ENCODE data around the gene PRSS2. TPM values are rescaled to one million over a fixed set of nuclear protein-coding genes. Genes with fewer than 3 reads are reported as not detected.

PRSS2 gene
- total and polyA plus RNA-seq, 8 donors: 13.1 TPM; not detected in 7

DNA sequence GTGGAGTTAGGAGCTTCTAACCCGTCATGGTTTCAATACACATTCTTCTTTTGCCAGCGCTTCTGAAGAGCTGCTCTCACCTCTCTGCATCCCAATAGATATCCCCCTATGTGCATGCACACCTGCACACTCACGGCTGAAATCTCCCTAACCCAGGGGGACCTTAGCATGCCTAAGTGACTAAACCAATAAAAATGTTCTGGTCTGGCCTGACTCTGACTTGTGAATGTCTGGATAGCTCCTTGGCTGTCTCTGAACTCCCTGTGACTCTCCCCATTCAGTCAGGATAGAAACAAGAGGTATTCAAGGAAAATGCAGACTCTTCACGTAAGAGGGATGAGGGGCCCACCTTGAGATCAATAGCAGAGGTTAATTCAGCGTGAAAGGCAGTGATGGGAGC, 22.4 kb downstream of the PRSS2 start:
- ATAC-seq (no peak), DNase-seq (no peak)
- Histone ChIP-seq H3K9me3 (no peaks in the 10 kb centered on the region), H3K27me3 (peaks cover 26 to 51% of the 10 kb centered on the region in 2 donors), H3K27ac (no peak overlapping the region), H3K4me3 (no peak overlapping the region), H3K4me1 (peaks cover 6 to 17% of the 10 kb centered on the region in 2 donors), H3K36me3 (no peaks in the 10 kb centered on the region)
- intact Hi-C loops (cut with DNase I): no loop called here
- TF ChIP-seq, protein P1, sequence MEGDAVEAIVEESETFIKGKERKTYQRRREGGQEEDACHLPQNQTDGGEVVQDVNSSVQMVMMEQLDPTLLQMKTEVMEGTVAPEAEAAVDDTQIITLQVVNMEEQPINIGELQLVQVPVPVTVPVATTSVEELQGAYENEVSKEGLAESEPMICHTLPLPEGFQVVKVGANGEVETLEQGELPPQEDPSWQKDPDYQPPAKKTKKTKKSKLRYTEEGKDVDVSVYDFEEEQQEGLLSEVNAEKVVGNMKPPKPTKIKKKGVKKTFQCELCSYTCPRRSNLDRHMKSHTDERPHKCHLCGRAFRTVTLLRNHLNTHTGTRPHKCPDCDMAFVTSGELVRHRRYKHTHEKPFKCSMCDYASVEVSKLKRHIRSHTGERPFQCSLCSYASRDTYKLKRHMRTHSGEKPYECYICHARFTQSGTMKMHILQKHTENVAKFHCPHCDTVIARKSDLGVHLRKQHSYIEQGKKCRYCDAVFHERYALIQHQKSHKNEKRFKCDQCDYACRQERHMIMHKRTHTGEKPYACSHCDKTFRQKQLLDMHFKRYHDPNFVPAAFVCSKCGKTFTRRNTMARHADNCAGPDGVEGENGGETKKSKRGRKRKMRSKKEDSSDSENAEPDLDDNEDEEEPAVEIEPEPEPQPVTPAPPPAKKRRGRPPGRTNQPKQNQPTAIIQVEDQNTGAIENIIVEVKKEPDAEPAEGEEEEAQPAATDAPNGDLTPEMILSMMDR (IDR thresholded peaks at IDR 0.05): no peak

DNA sequence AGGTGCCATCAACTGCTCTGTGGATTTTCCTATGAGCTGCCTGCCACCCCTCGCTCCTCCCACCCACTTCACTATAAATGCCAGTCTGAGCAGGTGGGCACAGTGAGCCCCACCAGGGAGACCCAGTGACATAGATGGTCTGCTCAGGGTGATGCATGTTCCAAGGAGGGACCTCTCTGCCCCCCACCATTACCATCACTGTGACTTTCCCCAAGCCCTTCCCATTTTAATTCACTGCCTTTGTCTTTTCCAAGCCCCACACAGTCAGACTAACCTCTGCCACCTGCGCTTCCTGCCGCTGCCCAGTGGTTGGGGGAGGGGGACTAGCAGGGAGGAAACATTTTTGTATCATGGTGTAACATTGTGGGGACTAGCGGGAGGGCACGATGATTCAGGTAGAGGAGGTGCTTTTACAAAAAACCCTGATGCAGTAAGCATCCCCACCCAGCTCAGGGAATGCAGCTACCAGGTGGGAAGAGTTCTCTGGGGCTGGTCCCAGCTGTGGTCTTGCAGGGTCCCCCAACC, 24.6 kb downstream of the PRSS2 start:
- Histone ChIP-seq H3K9me3 (no peaks in the 10 kb centered on the region), H3K4me3 (no peak overlapping the region), H3K4me1 (peaks cover 6 to 17% of the 10 kb centered on the region in 2 donors), H3K27ac (no peak overlapping the region), H3K36me3 (no peaks in the 10 kb centered on the region), H3K27me3 (peaks cover 40 to 65% of the 10 kb centered on the region in 2 donors)
- ATAC-seq (no peak), DNase-seq (no peak)
- TF ChIP-seq, protein P1 (IDR thresholded peaks at IDR 0.05): no peak
- intact Hi-C loops (cut with DNase I): no loop called here

DNA sequence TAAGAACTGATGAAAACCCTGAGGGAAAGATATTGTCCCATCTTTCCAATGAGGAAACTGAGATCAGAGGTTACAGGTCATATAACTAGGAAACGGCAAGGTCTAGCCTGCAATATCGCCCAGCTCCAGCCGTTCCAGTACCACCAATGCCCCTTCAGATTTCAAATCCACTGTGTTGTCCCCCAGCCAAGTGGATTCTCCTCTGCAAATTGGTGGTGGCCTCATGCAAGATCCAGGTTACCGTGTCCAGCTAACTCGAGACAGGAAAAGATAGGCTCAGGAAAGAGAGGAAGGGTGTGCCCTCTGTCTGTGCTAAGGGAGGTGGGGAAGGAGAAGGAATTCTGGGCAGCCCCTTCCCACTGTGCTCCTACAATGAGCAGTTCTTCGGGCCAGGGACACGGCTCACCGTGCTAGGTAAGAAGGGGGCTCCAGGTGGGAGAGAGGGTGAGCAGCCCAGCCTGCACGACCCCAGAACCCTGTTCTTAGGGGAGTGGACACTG, 25.3 kb downstream of the PRSS2 start:
- Histone ChIP-seq H3K4me1 (peaks cover 6 to 17% of the 10 kb centered on the region in 2 donors), H3K4me3 (peak overlapping the region in 1 of 2 donors; percentile 29), H3K9me3 (no peaks in the 10 kb centered on the region), H3K36me3 (no peaks in the 10 kb centered on the region), H3K27me3 (peaks cover 40 to 70% of the 10 kb centered on the region in 2 donors), H3K27ac (peak overlapping the region in 1 of 2 donors; percentile 65)
- intact Hi-C loops (cut with DNase I): no loop called here
- no peak for DNase-seq
- TF ChIP-seq, protein P1 (IDR thresholded peaks at IDR 0.05): no peak
- no peak for ATAC-seq

- H3K27me3 ChIP-seq: peaks cover 40 to 70% of the 10 kb centered on the region in 2 donors
- ATAC-seq: peak; percentile 25
- TF ChIP-seq, protein P1 (IDR thresholded peaks at IDR 0.05): no peak
These were observed 26.0 kb downstream of the PRSS2 start for GRCh38 chr7:142796501-142797390.

More at GRCh38 chr7:142796501-142797390, 26.0 kb downstream of the PRSS2 start:
- peak overlapping the region; percentile 0 to 29 for H3K4me3 ChIP-seq
- intact Hi-C loops (cut with DNase I): no loop called here
- peak overlapping the region; percentile 0 to 65 for H3K27ac ChIP-seq
- H3K4me1 ChIP-seq: peaks cover 6 to 17% of the 10 kb centered on the region in 2 donors
- H3K9me3 ChIP-seq: no peaks in the 10 kb centered on the region
- H3K36me3 ChIP-seq: no peaks in the 10 kb centered on the region
- DNase-seq: peak in 1 of 4 donors; percentile 12
